GM19328 (cell line): ENCODE data around the gene ZNF732.
"Not testable (repeated sequence)": the region's sequence is repeated elsewhere in the genome, so short reads cannot be mapped to it uniquely, and the experiment has no call there.

Source experiments
- ATAC-seq: cut with Tn5 transposase; IDR thresholded peaks from one replicate; pipeline ENCODE4 v1.9.1; 2021; ENCODE audit warnings: mild to moderate bottlenecking, moderate library complexity; ENCODE audit not compliant: unreplicated experiment

ZNF732 gene

GRCh38 chr4:253936-254756 is 51.1 kb downstream of the ZNF732 start:
- no peak for ATAC-seq

GRCh38 chr4:252065-252601 is 53.1 kb downstream of the ZNF732 start:
- ATAC-seq, result no peak

GRCh38 chr4:244471-244870 is 60.8 kb downstream of the ZNF732 start:
- no peak for ATAC-seq

GRCh38 chr4:243426-243825 is 61.8 kb downstream of the ZNF732 start:
- ATAC-seq, result no peak

GRCh38 chr4:242121-242848 is 63.0 kb downstream of the ZNF732 start:
- no peak for ATAC-seq

- ATAC-seq, result not testable (repeated sequence)
Observed at GRCh38 chr4:241411-241810, 63.9 kb downstream of the ZNF732 start.

- ATAC-seq, result no peak
Observed at GRCh38 chr4:236028-236427, 69.2 kb downstream of the ZNF732 start.

GRCh38 chr4:234178-234577 is 71.1 kb downstream of the ZNF732 start:
- no peak for ATAC-seq

- ATAC-seq, result no peak
Observed at GRCh38 chr4:223913-224497, 81.3 kb downstream of the ZNF732 start.
